Neuronal stem cell (in vitro differentiated cells): ENCODE measurements around the gene ATRN.
"Not testable (repeated sequence)": the region's sequence is repeated elsewhere in the genome, so short reads cannot be mapped to it uniquely, and the experiment has no call there.

ENCODE experiments used
- DNase-seq: peaks from one replicate; pipeline ENCODE4 v3.0.0-alpha.2; 2013; ENCODE audit warnings: low spot score
- H2AFZ ChIP-seq: one replicate; pipeline ENCODE4 v1.6.1; 2013; ENCODE audit warnings: mild to moderate bottlenecking, low read length, inconsistent platforms
- H2AK5ac ChIP-seq: 2 replicates; pipeline ENCODE4 v1.6.1; 2013; ENCODE audit warnings: low read depth, mild to moderate bottlenecking, inconsistent platforms, low read length, moderate library complexity, mixed read lengths
- H2BK120ac ChIP-seq: 2 replicates; pipeline ENCODE4 v1.6.1; 2013; ENCODE audit warnings: low read depth, mild to moderate bottlenecking, inconsistent platforms, low read length, moderate library complexity, mixed read lengths
- H2BK12ac ChIP-seq: one replicate; pipeline ENCODE4 v1.6.1; 2013; ENCODE audit warnings: low read length, inconsistent platforms
- H2BK15ac ChIP-seq: 2 replicates; pipeline ENCODE4 v1.6.1; 2013; ENCODE audit warnings: mild to moderate bottlenecking, low read length, inconsistent platforms, mixed read lengths
- H2BK5ac ChIP-seq: one replicate; pipeline ENCODE4 v1.6.1; 2013; ENCODE audit warnings: inconsistent platforms, mild to moderate bottlenecking, low read length, moderate library complexity
- H3K14ac ChIP-seq: one replicate; pipeline ENCODE4 v1.6.1; 2013; ENCODE audit warnings: low read length, inconsistent platforms
- H3K18ac ChIP-seq: 2 replicates; pipeline ENCODE4 v1.6.1; 2013; ENCODE audit warnings: low read length, inconsistent platforms
- H3K23ac ChIP-seq: 2 replicates; pipeline ENCODE4 v1.6.1; 2013; ENCODE audit warnings: low read depth, mild to moderate bottlenecking, mixed read lengths, low read length, inconsistent platforms; ENCODE audit not compliant: poor library complexity
- H3K27ac ChIP-seq: replicated peaks from 3 replicates; pipeline ENCODE4 v1.5.1; 2013; ENCODE audit warnings: low read length, inconsistent platforms
- H3K27me3 ChIP-seq, 3 experiments: 2 replicates each; pipeline ENCODE4 v1.6.1; 2013; ENCODE audit warnings: low read length in 3 of 3, mild to moderate bottlenecking in 2 of 3, inconsistent platforms in 1 of 3, low read depth in 1 of 3, mixed read lengths in 1 of 3, moderate library complexity in 1 of 3; ENCODE audit not compliant: control insufficient read depth in 3 of 3, insufficient read depth in 3 of 3
- H3K36me3 ChIP-seq, 2 donors: replicated peaks in 1 of 2; 2 replicates each; pipeline ENCODE4 v1.6.1; 2013; ENCODE audit warnings: low read length in 2 of 2; ENCODE audit not compliant: control insufficient read depth in 2 of 2, insufficient read depth in 2 of 2
- H3K4ac ChIP-seq: 2 replicates; pipeline ENCODE4 v1.6.1; 2013; ENCODE audit warnings: inconsistent platforms, mild to moderate bottlenecking, low read length, moderate library complexity
- H3K4me1 ChIP-seq, 2 donors: 1 replicate in 1 of 2; 2 replicates in 1 of 2; pipeline ENCODE4 v1.6.1; 2013; ENCODE audit warnings: low read length in 2 of 2, low read depth in 1 of 2; ENCODE audit not compliant: control insufficient read depth in 2 of 2, insufficient read depth in 1 of 2
- H3K4me2 ChIP-seq: one replicate; pipeline ENCODE4 v1.6.1; 2013; ENCODE audit warnings: mild to moderate bottlenecking, low read length, inconsistent platforms; ENCODE audit not compliant: insufficient read depth, poor library complexity, severe bottlenecking
- H3K4me3 ChIP-seq, 2 donors: 2 replicates each; pipeline ENCODE4 v1.5.1; 2013; ENCODE audit warnings: low read length in 2 of 2, mild to moderate bottlenecking in 2 of 2, inconsistent platforms in 1 of 2, moderate library complexity in 1 of 2
- H3K79me1 ChIP-seq: one replicate; pipeline ENCODE4 v1.6.1; 2013; ENCODE audit warnings: low read depth, mild to moderate bottlenecking, inconsistent platforms, low read length, moderate library complexity
- H3K9ac ChIP-seq: one replicate; pipeline ENCODE4 v1.6.1; 2013; ENCODE audit warnings: mild to moderate bottlenecking, low read depth, low read length, inconsistent platforms; ENCODE audit not compliant: poor library complexity
- H3K9me3 ChIP-seq, 2 donors: replicated peaks in 1 of 2; 2 replicates each; pipeline versions ENCODE3 to v1.6.1; 2013; ENCODE audit warnings: low read length in 2 of 2, mild to moderate bottlenecking in 2 of 2, inconsistent platforms in 1 of 2, low read depth in 1 of 2, mixed read lengths in 1 of 2, moderate library complexity in 1 of 2; ENCODE audit not compliant: control insufficient read depth in 2 of 2, insufficient read depth in 1 of 2
- H4K8ac ChIP-seq: one replicate; pipeline ENCODE4 v1.6.1; 2013; ENCODE audit warnings: low read depth, mild to moderate bottlenecking, inconsistent platforms, low read length, moderate library complexity
- H4K91ac ChIP-seq: one replicate; pipeline ENCODE4 v1.6.1; 2013; ENCODE audit warnings: low read length, low read depth, mild to moderate bottlenecking, inconsistent platforms; ENCODE audit not compliant: poor library complexity
- WGBS, 2 donors: extraction: QIAGEN DNeasy Blood & Tissue Kit; methylation state at CpG; one replicate each; pipeline ENCODE4 v1.1.7; 2013; ENCODE audit warnings: missing lambda C conversion rate in 2 of 2, mixed read lengths in 1 of 2; ENCODE audit not compliant: insufficient read length in 2 of 2, insufficient replicate concordance in 1 of 2; ENCODE audit errors: extremely low coverage in 2 of 2; 5-methylcytosine and 5-hydroxymethylcytosine counted together

The ATRN gene

DNA sequence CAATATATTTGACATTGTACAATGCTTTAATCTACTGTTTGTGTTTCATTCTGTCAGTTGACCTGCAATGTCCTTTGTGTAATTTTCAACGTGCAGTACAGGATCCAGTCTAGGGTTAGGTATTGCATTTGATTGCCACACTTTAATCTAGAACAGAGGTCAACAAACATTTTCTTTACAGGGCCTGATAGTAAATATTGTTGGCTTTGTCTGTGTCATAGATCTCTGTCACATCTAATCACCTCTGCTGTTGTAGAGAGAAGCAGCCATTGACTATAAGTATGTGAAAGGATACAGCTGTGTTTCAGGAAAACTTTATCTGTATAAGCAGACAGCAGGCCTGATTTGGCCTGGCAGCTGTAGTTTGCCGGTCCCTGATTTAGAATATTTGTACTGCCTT lies 39.3 kb downstream of the ATRN start:
- no peak overlapping the region for H2AK5ac ChIP-seq
- no peak for DNase-seq
- no peak overlapping the region for H2BK120ac ChIP-seq
- no peak overlapping the region for H3K18ac ChIP-seq
- peaks cover 2% of the 10 kb centered on the region for H3K79me1 ChIP-seq
- H2BK5ac ChIP-seq = no peak overlapping the region
- H3K4me3 ChIP-seq = no peak overlapping the region
- no CpG with 5 or more reads among the region's 2 CpGs for WGBS, 2 donors
- H2BK15ac ChIP-seq = no peak overlapping the region
- H3K4me1 ChIP-seq = no peaks in the 10 kb centered on the region
- H3K27me3 ChIP-seq = no peaks in the 10 kb centered on the region
- no peak overlapping the region for H4K91ac ChIP-seq
- H3K4ac ChIP-seq = no peak overlapping the region
- H3K4me2 ChIP-seq = no peak overlapping the region
- no peaks in the 10 kb centered on the region for H3K36me3 ChIP-seq
- H4K8ac ChIP-seq = no peak overlapping the region
- H3K23ac ChIP-seq = no peak overlapping the region
- no peaks in the 10 kb centered on the region for H3K9me3 ChIP-seq
- no peak overlapping the region for H2AFZ ChIP-seq
- H3K27ac ChIP-seq = no peak overlapping the region
- H2BK12ac ChIP-seq = no peak overlapping the region
- H3K14ac ChIP-seq = no peak overlapping the region
- no peak overlapping the region for H3K9ac ChIP-seq

GRCh38 chr20:3512239-3512638 lies 41.4 kb downstream of the ATRN start:
- H3K4me2 ChIP-seq, H3K4me3 ChIP-seq, H3K27ac ChIP-seq, H4K91ac ChIP-seq, H3K9me3 ChIP-seq, H4K8ac ChIP-seq, H3K14ac ChIP-seq, H2BK5ac ChIP-seq, H3K36me3 ChIP-seq, H2BK12ac ChIP-seq, H2AK5ac ChIP-seq, H3K9ac ChIP-seq, H3K4me1 ChIP-seq, H3K79me1 ChIP-seq, H2AFZ ChIP-seq, H3K23ac ChIP-seq, H3K27me3 ChIP-seq, DNase-seq, H2BK120ac ChIP-seq, H3K18ac ChIP-seq, H2BK15ac ChIP-seq, H3K4ac ChIP-seq: not testable (repeated sequence)
- no CpG with 5 or more reads among the region's 3 CpGs for WGBS, 2 donors

- peaks cover 2% of the 10 kb centered on the region for H3K79me1 ChIP-seq
These were observed 43.3 kb downstream of the ATRN start for GRCh38 chr20:3514012-3514642.

DNA sequence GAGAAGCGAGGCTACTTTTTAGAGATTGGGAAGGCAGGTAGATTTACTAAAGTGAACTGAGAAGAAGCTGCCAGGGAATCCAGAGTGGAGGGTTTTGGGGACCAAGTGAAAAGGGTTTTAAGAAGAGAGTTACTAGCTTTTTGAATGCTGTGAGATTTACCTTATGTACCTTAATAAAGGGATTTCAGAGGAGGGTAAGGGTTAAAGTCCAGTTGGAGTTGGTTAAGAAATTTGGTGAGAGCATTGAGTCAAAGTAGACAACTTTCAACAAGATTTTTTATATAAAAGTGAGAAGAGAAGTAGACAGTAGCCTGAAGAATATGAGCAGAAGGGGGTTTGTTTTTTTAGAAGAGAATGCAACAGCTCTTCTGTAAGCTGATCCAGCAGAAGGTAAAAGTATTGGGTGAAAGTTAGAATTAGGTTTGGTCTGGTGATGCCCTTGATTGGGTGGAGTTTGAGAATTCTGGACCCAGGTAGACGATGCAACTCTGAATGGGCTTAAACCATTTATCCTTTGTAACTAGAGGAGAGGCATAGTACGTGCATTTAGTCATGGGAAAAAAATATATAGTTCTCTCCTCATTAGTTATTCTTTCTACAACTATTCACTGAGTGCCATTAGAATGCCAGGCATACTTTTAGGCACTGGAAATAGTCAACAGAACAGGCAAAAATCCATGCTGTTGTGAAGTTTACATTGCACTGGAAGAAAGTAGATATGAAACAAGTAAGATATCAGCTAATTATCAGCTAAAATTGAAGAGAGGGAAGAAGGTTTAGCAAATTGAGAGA lies 44.8 kb downstream of the ATRN start:
- no peak overlapping the region for H3K23ac ChIP-seq
- no peak overlapping the region for H3K4me3 ChIP-seq
- no peak overlapping the region for H4K91ac ChIP-seq
- no peak overlapping the region for H3K14ac ChIP-seq
- H3K18ac ChIP-seq = no peak overlapping the region
- no peak overlapping the region for H3K4ac ChIP-seq
- WGBS, 2 donors = no CpG with 5 or more reads among the region's 3 CpGs
- H3K9me3 ChIP-seq = peaks cover 2% of the 10 kb centered on the region in 2 donors
- H2AFZ ChIP-seq = no peak overlapping the region
- H2AK5ac ChIP-seq = no peak overlapping the region
- H3K4me1 ChIP-seq = no peaks in the 10 kb centered on the region
- H3K9ac ChIP-seq = no peak overlapping the region
- peaks cover 2% of the 10 kb centered on the region for H3K79me1 ChIP-seq
- H3K27me3 ChIP-seq = no peaks in the 10 kb centered on the region
- no peak overlapping the region for H4K8ac ChIP-seq
- no peak overlapping the region for H2BK12ac ChIP-seq
- H3K36me3 ChIP-seq = no peaks in the 10 kb centered on the region
- no peak overlapping the region for H2BK15ac ChIP-seq
- no peak for DNase-seq
- no peak overlapping the region for H2BK120ac ChIP-seq
- H3K27ac ChIP-seq = no peak overlapping the region
- no peak overlapping the region for H3K4me2 ChIP-seq
- H2BK5ac ChIP-seq = no peak overlapping the region

More at GRCh38 chr20:3514012-3514642, 43.3 kb downstream of the ATRN start:
- no peaks in the 10 kb centered on the region for H3K27me3 ChIP-seq
- H2BK120ac ChIP-seq = no peak overlapping the region
- H3K9me3 ChIP-seq = peaks cover 0 to 2% of the 10 kb centered on the region in 2 donors
- no peak overlapping the region for H3K14ac ChIP-seq
- H3K4me1 ChIP-seq = no peaks in the 10 kb centered on the region
- no peak overlapping the region for H3K9ac ChIP-seq
- H3K36me3 ChIP-seq = no peaks in the 10 kb centered on the region
- H3K4ac ChIP-seq = no peak overlapping the region
- no peak overlapping the region for H3K23ac ChIP-seq
- no peak overlapping the region for H3K18ac ChIP-seq
- no peak overlapping the region for H2AFZ ChIP-seq
- no peak overlapping the region for H2AK5ac ChIP-seq
- H2BK15ac ChIP-seq = no peak overlapping the region
- no peak overlapping the region for H3K4me2 ChIP-seq
- DNase-seq = no peak
- H2BK12ac ChIP-seq = no peak overlapping the region
- H3K27ac ChIP-seq = no peak overlapping the region
- H4K8ac ChIP-seq = no peak overlapping the region
- no peak overlapping the region for H3K4me3 ChIP-seq
- no peak overlapping the region for H2BK5ac ChIP-seq
- WGBS, 2 donors = no CpG with 5 or more reads among the region's 3 CpGs
- no peak overlapping the region for H4K91ac ChIP-seq
